Camera-type eye (tissue), 1 donor: ENCODE results near the gene MRGPRX3. TPM values are rescaled to one million over a fixed set of nuclear protein-coding genes. Genes with fewer than 3 reads are reported as not detected.

Experiments
- total RNA-seq: library from RNA; depleted of rRNA; stranded (reverse); fragments of >200 nt; gene quantifications from one replicate; pipeline ENCODE4 v1.2.3, GENCODE V29; 2014

Gene MRGPRX3
- total RNA-seq = not detected

GRCh38 chr11:18132341-18132740, at the start of gene MRGPRX3:
TSS of gene MRGPRX3 (plus strand) at chr11:18132571. CDS start at chr11:18137203, 4,632 bp downstream.

GRCh38 chr11:18105802-18106574, 26.4 kb upstream of the MRGPRX3 start, which contains the start of gene SAAL1:
TSS of gene SAAL1 (minus strand) at chr11:18106082. CDS start at chr11:18106041, 41 bp downstream.

GRCh38 chr11:18172666-18173065, 40.3 kb downstream of the MRGPRX3 start, which contains the start of gene MRGPRX4:
TSS of gene MRGPRX4 (plus strand) at chr11:18172837. CDS start at chr11:18173257, 420 bp downstream.

Other genes starting within 250 kb of the MRGPRX3 start
- 22.2 TPM for gene SERGEF, start 119.5 kb upstream of the MRGPRX3 start, total RNA-seq
- gene TPH1, start 86.3 kb upstream of the MRGPRX3 start, total RNA-seq = 4.3 TPM
- 24.8 TPM for gene SAAL1, start 26.5 kb upstream of the MRGPRX3 start, total RNA-seq
- not detected for gene MRGPRX4, start 40.3 kb downstream of the MRGPRX3 start, total RNA-seq
- not detected for gene SAA4, start 104.2 kb downstream of the MRGPRX3 start, total RNA-seq
- 0.99 TPM for gene SAA2, start 116.1 kb downstream of the MRGPRX3 start, total RNA-seq
- gene SAA1, start 133.7 kb downstream of the MRGPRX3 start, total RNA-seq = not detected
- 43.2 TPM for gene HPS5, start 189.6 kb downstream of the MRGPRX3 start, total RNA-seq
- gene GTF2H1, start 190.0 kb downstream of the MRGPRX3 start, total RNA-seq = 94.6 TPM